Mammary epithelial cell (primary cell): Measurements from ENCODE around the gene KRT31.

Experiments
- EZH2 ChIP-seq: IDR thresholded peaks from 2 replicates; pipeline ENCODE4 v1.6.1; 2012; ENCODE audit warnings: low read length, inconsistent platforms, borderline replicate concordance
- TF ChIP-seq, protein P1 (sequence below), 2 donors: IDR thresholded peaks in 1 of 2; conservative IDR thresholded peaks in 1 of 2; 2 replicates each; pipeline ENCODE4 v1.5.1; 2011 to 2012; ENCODE audit warnings: inconsistent platforms in 2 of 2, low read length in 2 of 2, mild to moderate bottlenecking in 2 of 2, control low read depth in 1 of 2, low read depth in 1 of 2; ENCODE audit not compliant: insufficient read depth in 1 of 2; ENCODE audit errors: extremely low read depth in 1 of 2

DNA sequence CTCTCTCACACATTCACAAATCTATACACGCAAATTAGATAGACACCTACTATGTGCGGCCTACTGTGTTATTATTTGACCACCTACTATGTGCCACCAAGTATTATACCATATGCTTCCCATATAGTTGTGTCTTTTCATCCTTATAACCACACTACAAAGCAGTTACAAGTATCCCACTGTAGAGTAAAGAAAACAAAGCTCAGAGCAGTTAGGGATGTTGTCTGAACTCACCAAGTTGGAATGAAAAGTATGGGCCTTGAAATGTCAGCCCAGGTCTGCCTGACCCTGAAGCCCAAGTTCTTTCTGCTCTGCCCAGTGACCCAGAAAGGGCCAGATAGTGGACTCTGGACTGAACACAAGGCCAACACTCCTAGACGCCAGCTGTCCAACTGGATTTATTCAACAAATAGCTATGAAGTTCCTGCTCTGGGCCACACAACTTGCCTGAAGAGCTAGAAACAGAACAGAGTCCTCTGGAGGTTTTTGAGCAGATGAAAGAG, 18.5 kb upstream of the KRT31 start:
- TF ChIP-seq, protein P1, sequence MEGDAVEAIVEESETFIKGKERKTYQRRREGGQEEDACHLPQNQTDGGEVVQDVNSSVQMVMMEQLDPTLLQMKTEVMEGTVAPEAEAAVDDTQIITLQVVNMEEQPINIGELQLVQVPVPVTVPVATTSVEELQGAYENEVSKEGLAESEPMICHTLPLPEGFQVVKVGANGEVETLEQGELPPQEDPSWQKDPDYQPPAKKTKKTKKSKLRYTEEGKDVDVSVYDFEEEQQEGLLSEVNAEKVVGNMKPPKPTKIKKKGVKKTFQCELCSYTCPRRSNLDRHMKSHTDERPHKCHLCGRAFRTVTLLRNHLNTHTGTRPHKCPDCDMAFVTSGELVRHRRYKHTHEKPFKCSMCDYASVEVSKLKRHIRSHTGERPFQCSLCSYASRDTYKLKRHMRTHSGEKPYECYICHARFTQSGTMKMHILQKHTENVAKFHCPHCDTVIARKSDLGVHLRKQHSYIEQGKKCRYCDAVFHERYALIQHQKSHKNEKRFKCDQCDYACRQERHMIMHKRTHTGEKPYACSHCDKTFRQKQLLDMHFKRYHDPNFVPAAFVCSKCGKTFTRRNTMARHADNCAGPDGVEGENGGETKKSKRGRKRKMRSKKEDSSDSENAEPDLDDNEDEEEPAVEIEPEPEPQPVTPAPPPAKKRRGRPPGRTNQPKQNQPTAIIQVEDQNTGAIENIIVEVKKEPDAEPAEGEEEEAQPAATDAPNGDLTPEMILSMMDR (conservative IDR thresholded peaks at IDR 0.05 in 1 of 2, IDR thresholded peaks at IDR 0.05 in 1 of 2; ENCODE audit: extremely low read depth in 1 of 2, insufficient read depth in 1 of 2, low read depth in 1 of 2, low read length in 2 of 2): no peak
- no peak for TF ChIP-seq EZH2
